ENCODE results near the gene MTMR12.
"Not testable (repeated sequence)": the region's sequence is repeated elsewhere in the genome, so short reads cannot be mapped to it uniquely, and the experiment has no call there.

MTMR12 gene

DNA sequence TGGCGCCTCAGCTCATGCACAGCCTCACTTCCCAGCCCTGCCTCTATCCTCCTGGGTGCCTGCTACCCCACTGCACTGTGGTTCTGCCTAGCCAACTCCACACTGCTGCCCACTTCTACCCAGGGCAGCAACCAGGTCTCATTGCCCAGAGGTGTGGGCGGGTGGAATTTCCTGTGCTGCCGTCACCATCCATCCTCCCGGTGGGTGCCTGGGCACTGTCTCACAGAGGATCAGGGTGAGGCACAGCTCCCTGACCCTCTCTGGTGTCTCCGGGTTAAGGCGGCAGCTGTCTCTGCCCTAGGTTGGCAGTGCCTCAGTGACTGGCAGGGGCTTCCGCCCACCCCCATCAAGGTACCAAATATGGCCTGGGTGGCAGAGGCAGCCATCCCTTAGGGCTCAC, 4.3 kb upstream of the MTMR12 start:
- peak overlapping the region; percentile 42 for H3K27ac Mint-ChIP-seq
- peaks cover 6% of the 10 kb centered on the region in 2 donors for H3K9me3 Mint-ChIP-seq
- peaks cover 5 to 7% of the 10 kb centered on the region in 2 donors for H3K36me3 Mint-ChIP-seq
- ATAC-seq (replicated peaks) (no peak), DNase-seq (no peak)
- no peak overlapping the region for H3K4me3 Mint-ChIP-seq
- peaks cover 3 to 7% of the 10 kb centered on the region in 2 donors for H3K4me1 Mint-ChIP-seq
- no peaks in the 10 kb centered on the region for H3K27me3 Mint-ChIP-seq

DNA sequence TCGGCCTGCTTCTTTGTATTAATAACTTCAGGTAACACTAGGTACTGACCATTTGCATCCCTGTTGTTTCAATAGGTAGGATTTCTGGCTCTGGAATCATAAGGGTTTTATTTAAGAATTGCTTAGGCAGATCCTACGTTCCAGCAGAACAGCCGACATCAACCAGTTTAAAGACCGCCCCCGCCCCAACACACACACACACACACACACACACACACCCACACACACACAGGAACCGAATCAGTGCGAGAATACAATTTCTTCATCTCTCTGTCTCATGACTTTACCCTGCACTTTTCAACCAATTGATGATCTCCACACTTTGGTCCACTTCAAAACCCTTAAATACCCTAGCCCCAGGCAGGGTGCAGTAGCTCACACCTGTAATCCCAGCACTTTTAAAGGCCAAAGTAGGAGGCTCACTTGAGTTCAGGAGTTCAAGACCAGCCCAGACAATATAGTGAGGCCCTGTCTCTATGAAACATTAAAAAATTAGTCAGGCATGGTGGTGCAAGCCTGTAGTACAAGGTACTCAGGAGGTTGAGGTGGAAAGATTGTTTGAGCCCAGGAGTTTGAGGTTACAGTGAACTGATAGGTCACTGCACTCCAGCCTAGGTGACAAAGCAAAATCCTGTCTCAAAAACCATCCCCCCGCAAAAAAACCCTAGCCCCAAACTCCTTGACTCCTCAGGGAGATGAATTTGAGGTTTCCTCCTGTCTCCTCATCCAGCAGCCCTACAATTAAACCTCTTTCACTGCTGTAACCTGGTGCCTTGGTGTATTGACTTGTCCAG, 2.7 kb upstream of the MTMR12 start:
- DNase-seq (no peak), ATAC-seq (replicated peaks) (no peak)
- Mint-ChIP-seq H3K4me1 (peaks cover 10 to 18% of the 10 kb centered on the region in 2 donors), H3K27me3 (no peaks in the 10 kb centered on the region), H3K36me3 (peaks cover 2 to 8% of the 10 kb centered on the region in 2 donors), H3K27ac (no peak overlapping the region), H3K9me3 (peaks cover 0 to under 1% of the 10 kb centered on the region in 2 donors), H3K4me3 (no peak overlapping the region)

DNA sequence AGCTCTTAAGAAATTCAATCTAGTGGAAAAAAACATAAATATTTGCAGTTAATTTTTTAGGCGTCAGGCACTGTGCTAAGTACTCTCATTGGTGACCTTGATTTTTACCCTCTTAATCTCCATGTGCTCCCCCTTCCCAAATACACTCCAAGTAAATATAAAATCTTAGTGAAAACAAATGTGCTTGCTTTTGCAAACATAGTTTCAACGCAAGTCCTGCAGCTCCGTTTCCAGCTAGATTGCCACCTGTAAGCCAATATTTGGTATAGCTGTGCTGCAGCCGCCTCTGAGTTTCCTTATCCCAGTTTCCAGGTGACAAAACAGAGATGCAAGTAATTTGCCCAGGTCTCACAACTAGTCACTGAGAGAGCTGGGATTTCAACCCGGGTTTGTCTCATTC, 1.9 kb upstream of the MTMR12 start:
- no peaks in the 10 kb centered on the region for H3K27me3 Mint-ChIP-seq
- H3K4me1 Mint-ChIP-seq: peaks cover 17 to 26% of the 10 kb centered on the region in 2 donors
- no peak overlapping the region for H3K27ac Mint-ChIP-seq
- H3K4me3 Mint-ChIP-seq: peak overlapping the region in 1 of 2 donors; percentile 21
- H3K9me3 Mint-ChIP-seq: peaks cover 0 to 1% of the 10 kb centered on the region in 2 donors
- peaks cover 9 to 13% of the 10 kb centered on the region in 2 donors for H3K36me3 Mint-ChIP-seq
- DNase-seq: no peak
- no peak for ATAC-seq (replicated peaks)

DNA sequence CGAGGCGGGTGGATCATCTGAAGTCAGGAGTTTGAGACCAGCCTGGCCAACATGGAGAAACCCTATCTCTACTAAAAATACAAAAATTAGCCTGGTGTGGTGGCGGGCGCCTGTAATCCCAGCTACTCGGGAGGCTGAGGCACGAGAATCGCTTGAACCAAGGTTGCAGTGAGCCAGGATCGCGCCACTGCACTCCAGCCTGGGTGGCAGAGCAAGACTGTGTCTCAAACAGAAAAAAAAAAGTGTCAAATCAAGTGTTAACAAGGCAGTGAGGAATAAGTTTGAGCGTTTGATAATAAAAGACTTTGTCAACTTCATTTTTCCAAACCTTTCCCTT, 1.4 kb upstream of the MTMR12 start:
- not testable (repeated sequence) for H3K9me3 Mint-ChIP-seq; H3K27ac Mint-ChIP-seq; H3K27me3 Mint-ChIP-seq; ATAC-seq (replicated peaks); DNase-seq
- H3K36me3 Mint-ChIP-seq: peaks cover 9 to 17% of the 10 kb centered on the region in 2 donors
- H3K4me3 Mint-ChIP-seq: peak overlapping the region in 1 of 2 donors; percentile 43
- H3K4me1 Mint-ChIP-seq: peaks cover 21 to 31% of the 10 kb centered on the region in 2 donors

DNA sequence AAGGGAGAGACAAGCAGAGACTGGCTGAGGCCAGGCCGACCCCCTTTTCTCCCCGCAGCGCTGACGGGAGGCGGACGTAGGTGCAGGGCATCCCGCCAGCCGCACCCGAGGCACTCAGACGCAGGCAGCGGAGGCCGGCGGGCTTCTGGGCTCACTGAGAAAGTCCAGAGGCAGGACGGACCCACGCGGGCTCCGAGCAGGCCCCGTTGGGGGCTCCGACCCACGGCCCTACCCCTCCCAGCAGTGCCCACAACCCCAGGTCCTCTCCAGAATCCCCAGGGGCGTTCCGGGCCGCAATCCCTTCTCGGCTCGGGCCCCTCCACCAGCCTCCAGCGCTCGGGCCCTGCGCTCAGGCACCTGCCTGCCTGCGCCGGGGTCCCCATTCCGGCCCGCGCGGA, 543 bp downstream of the MTMR12 start:
- H3K4me1 Mint-ChIP-seq: peaks cover 27 to 45% of the 10 kb centered on the region in 2 donors
- H3K27ac Mint-ChIP-seq: peak overlapping the region; percentile 88
- H3K9me3 Mint-ChIP-seq: peaks cover 0 to 1% of the 10 kb centered on the region in 2 donors
- H3K27me3 Mint-ChIP-seq: no peaks in the 10 kb centered on the region
- peaks cover 14 to 34% of the 10 kb centered on the region in 2 donors for H3K36me3 Mint-ChIP-seq
- DNase-seq: peak; percentile 50
- peak overlapping the region; percentile 87 to 95 for H3K4me3 Mint-ChIP-seq
- ATAC-seq (replicated peaks): peak; percentile 31 to 38

DNA sequence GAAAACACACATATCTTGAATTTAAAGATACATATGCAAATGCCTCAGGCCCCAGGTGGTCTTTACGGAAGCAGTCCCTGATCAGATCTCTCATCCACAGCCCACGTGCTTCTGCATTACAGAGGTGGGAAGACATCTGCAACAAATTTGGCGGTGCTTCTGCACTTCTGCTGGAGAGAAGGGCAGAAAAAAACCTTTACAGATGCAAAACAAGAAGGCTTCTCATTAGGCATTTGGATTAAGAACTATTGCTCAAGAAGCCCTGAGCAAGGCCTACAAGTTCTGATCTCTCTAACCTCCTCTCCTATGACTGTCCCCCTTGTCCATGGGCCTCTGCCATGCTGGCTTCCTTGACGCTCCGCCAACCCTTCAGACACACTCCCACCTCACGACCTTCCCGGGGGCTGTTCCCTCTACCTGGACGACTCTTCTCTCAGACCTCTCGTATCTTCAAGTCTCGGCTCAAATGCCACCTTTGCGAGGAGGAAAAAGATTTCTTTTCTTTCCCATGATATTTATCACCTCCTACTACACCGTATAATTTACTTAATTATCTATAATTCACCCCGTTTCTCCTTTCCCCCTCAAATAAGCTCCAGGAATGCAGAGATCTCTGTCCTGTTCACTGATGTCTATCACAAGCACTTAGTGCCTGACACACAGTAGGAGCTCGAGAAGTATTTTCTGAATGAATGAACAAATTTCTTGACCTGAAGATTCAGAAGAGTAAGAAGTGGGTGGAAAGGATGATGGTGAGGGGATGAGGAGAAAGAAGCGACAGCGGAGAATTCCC, 1.1 kb downstream of the MTMR12 start:
- H3K4me1 Mint-ChIP-seq: peaks cover 27 to 47% of the 10 kb centered on the region in 2 donors
- H3K9me3 Mint-ChIP-seq: peaks cover 0 to 1% of the 10 kb centered on the region in 2 donors
- DNase-seq: no peak

DNA sequence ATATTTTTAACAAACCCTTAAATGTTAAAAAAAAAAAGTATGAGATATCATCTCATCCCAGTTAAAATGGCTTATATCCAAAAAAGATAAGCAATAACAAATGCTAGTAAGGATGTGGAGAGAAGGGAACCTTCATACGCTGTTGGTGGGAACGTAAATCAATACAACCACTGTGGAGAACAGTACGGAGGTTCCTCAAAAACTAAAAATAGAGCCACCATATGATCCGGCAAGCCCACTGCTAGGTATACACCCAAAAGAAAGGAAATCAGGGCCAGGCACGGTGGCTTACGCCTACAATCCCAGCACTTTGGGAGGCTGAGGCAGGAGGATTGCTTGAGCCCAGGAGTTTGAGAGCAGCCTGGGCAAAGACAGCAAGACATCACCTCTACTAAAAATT, 3.0 kb downstream of the MTMR12 start:
- Mint-ChIP-seq H3K4me3 (peak overlapping the region in 1 of 2 donors; percentile 15), H3K36me3 (peaks cover 14 to 36% of the 10 kb centered on the region in 2 donors), H3K27ac (peak overlapping the region; percentile 31), H3K9me3 (peaks cover 0 to 1% of the 10 kb centered on the region in 2 donors), H3K27me3 (no peaks in the 10 kb centered on the region), H3K4me1 (peaks cover 30 to 55% of the 10 kb centered on the region in 2 donors)
- DNase-seq: no peak
- ATAC-seq (replicated peaks): no peak

More for the DNA sequence above, 1.1 kb downstream of the MTMR12 start:
- no peak for ATAC-seq (replicated peaks)
- peak overlapping the region; percentile 87 to 95 for H3K4me3 Mint-ChIP-seq
- no peaks in the 10 kb centered on the region for H3K27me3 Mint-ChIP-seq
- peak overlapping the region; percentile 88 for H3K27ac Mint-ChIP-seq
- H3K36me3 Mint-ChIP-seq: peaks cover 14 to 34% of the 10 kb centered on the region in 2 donors

DNA sequence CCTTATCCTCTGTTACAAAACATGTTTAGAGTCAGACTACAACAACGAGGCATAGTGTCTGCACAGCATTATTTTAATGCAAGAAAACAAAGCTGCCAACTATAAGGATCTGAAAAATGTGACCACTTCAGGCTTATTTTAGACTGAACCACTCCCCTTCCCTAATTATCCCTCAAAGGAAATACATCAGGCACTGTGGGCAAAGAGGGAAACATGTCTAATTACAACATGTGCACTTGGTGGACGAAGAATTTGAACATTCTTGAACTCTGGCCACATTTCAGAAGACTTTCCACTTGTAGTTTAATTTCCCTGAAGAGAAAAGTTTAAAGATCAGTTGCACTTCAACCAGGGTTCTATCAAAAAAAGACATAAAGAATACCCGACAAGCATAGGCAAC, 3.8 kb downstream of the MTMR12 start:
- DNase-seq (no peak), ATAC-seq (replicated peaks) (no peak)
- Mint-ChIP-seq H3K9me3 (peaks cover 0 to 1% of the 10 kb centered on the region in 2 donors), H3K36me3 (peaks cover 14 to 39% of the 10 kb centered on the region in 2 donors), H3K27ac (peak overlapping the region; percentile 14), H3K4me3 (peak overlapping the region in 1 of 2 donors; percentile 8), H3K27me3 (no peaks in the 10 kb centered on the region), H3K4me1 (peaks cover 33 to 64% of the 10 kb centered on the region in 2 donors)

DNA sequence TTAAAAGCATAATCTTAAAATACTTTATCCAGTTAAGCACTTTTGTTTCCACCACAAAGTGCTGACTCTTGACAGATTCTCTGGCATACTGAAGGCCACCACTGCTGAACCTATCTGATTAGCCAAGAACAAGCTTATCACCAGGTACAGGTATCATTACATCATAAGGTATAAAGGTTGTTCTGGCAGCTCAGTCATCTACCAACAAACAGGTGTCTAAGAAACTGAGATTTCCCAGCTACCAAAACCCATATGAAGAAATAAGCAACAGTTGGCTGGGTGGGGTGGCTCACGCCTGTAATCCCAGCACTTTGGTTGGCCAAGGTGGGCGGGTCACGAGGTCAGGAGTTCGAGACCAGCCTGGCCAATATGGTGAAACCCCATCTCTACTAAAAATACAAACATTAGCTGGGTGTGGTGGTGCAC, 5.0 kb downstream of the MTMR12 start:
- Mint-ChIP-seq H3K36me3 (peaks cover 14 to 39% of the 10 kb centered on the region in 2 donors), H3K27me3 (no peaks in the 10 kb centered on the region), H3K4me1 (peaks cover 41 to 75% of the 10 kb centered on the region in 2 donors), H3K9me3 (peaks cover 0 to 1% of the 10 kb centered on the region in 2 donors), H3K4me3 (no peak overlapping the region), H3K27ac (no peak overlapping the region)
- DNase-seq (no peak), ATAC-seq (replicated peaks) (no peak)

DNA sequence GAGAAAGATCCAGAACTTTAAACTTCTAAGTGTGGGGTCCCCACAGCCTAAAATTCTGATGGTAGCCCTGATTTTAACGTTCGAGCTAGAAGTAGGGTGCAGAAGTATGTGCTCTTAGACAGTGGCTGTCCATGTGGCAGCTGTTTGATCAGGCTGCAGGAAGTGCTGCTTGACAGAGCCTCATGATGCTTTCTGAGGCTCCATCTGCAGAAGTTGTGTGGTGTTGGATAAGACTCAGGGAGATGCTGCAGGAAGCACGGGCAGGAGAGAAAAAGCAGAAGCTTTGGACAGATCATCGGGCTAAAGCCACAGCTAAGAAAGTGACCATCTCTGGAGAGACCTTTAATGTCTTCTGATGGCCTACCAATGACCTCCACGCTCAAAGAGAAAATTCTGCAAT, 8.1 kb downstream of the MTMR12 start:
- ATAC-seq (replicated peaks): no peak
- H3K36me3 Mint-ChIP-seq: peaks cover 15 to 34% of the 10 kb centered on the region in 2 donors
- H3K4me1 Mint-ChIP-seq: peaks cover 37 to 77% of the 10 kb centered on the region in 2 donors
- H3K4me3 Mint-ChIP-seq: no peak overlapping the region
- peak overlapping the region; percentile 63 for H3K27ac Mint-ChIP-seq
- H3K9me3 Mint-ChIP-seq: no peaks in the 10 kb centered on the region
- no peaks in the 10 kb centered on the region for H3K27me3 Mint-ChIP-seq
- no peak for DNase-seq

DNA sequence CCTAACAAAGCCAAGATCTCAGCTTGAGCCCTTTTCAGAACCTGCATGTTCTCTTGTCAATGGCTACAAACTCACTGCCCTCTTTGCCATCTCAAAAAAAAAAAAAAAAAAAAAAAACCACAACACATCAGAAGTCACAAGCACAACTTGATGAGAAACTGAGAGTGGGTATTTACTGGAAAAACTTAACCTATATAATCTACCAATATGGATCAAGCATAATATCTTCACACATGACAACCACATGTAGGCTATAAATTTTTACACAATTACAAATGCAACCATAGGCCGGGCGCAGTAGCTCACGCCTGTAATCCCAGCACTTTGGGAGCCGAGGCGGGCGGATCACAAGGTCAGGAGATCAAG, 9.0 kb downstream of the MTMR12 start:
- H3K9me3 Mint-ChIP-seq: no peaks in the 10 kb centered on the region
- H3K27ac Mint-ChIP-seq: no peak overlapping the region
- peaks cover 11 to 31% of the 10 kb centered on the region in 2 donors for H3K36me3 Mint-ChIP-seq
- no peak overlapping the region for H3K4me3 Mint-ChIP-seq
- no peak for DNase-seq
- no peaks in the 10 kb centered on the region for H3K27me3 Mint-ChIP-seq
- H3K4me1 Mint-ChIP-seq: peaks cover 33 to 77% of the 10 kb centered on the region in 2 donors
- no peak for ATAC-seq (replicated peaks)

DNA sequence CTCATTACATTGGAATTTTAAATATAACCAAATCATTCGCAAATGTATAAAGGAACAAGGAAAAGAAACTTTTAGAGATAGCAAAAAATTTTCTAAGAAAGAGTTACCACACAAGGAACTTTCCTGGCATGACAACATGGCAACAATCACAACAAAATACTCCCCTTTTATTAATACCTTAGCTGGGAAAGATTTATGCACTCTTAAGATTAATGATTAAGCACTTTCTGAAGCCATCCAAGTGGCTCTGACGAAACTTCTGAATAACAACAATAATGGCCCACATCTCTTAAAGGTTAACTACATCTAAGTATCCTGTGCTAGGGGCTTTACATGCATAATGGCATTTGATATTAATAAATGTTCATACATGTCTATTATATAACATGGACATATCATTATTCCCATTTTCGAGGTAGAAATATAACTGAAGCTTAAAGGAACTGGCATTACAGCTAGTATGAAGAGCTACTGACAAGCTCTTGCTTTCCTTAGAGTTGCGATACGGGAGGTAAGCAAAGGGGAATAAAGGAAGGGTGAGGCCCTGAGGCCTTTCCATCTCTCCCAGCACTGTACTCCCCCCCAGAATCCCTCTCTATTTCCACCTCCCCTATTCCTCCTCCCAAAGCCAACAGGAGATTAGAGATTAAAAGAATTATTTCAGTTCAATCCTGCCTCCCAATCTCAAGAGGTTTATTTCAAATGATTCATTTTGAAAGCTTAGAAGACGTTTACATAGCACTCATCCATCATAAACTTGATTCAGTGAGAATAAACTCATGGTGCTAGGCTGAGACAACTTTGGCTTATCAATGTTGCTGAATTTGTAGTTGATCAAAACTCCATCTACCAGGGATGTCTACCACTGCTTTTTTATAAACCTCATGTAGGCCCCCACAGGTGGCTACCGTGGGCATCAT, 9.6 kb downstream of the MTMR12 start:
- Mint-ChIP-seq H3K9me3 (no peaks in the 10 kb centered on the region), H3K27ac (no peak overlapping the region), H3K36me3 (peaks cover 15 to 31% of the 10 kb centered on the region in 2 donors), H3K4me1 (peaks cover 35 to 77% of the 10 kb centered on the region in 2 donors), H3K4me3 (no peak overlapping the region), H3K27me3 (no peaks in the 10 kb centered on the region)
- DNase-seq (no peak), ATAC-seq (replicated peaks) (no peak)

DNA sequence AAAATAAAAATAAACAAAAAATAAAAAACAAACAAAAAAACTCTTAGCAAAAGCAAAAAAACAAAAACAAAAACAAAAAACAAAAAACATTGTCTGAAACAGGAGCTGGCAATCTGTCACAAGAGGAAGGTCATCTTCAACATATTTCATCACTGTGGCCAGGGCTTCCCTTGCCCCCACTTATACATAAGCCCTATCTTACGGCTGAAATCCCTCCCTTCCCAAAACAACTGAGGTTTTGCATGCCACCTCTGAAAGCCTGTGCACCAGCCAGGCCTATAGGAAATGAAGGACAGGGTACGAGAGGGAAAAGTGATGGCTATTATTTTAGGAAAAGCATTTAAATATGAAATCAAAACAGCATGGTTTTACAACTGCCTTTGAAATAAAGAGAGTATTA, 10.8 kb downstream of the MTMR12 start:
- peaks cover 19 to 33% of the 10 kb centered on the region in 2 donors for H3K36me3 Mint-ChIP-seq
- DNase-seq (no peak), ATAC-seq (replicated peaks) (no peak)
- H3K27me3 Mint-ChIP-seq: no peaks in the 10 kb centered on the region
- H3K4me1 Mint-ChIP-seq: peaks cover 44 to 83% of the 10 kb centered on the region in 2 donors
- H3K9me3 Mint-ChIP-seq: no peaks in the 10 kb centered on the region
- no peak overlapping the region for H3K27ac Mint-ChIP-seq
- no peak overlapping the region for H3K4me3 Mint-ChIP-seq
